Activated CD8-positive, alpha-beta memory T cell treated with anti-CD3 and anti-CD28 coated beads for 4 hours (primary cell): Measurements from ENCODE around the gene ITPK1.

ENCODE experiments used
- DNase-seq, 2 donors: peaks; one replicate each; pipeline ENCODE4 v3.0.0-alpha.2; 2020; ENCODE audit warnings: low read depth in 2 of 2

The ITPK1 gene

GRCh38 chr14:92970271-92970670 lies 145.5 kb downstream of the ITPK1 start:
- no peak for DNase-seq

GRCh38 chr14:92969871-92970270 lies 145.9 kb downstream of the ITPK1 start:
- DNase-seq = no peak

GRCh38 chr14:92969430-92969829 lies 146.3 kb downstream of the ITPK1 start:
- DNase-seq = no peak

GRCh38 chr14:92968291-92969020 lies 147.3 kb downstream of the ITPK1 start:
- no peak for DNase-seq

- no peak for DNase-seq
These were observed 148.3 kb downstream of the ITPK1 start for GRCh38 chr14:92967346-92967926.

GRCh38 chr14:92965281-92965680 lies 150.4 kb downstream of the ITPK1 start:
- no peak for DNase-seq

GRCh38 chr14:92964124-92965109 lies 151.3 kb downstream of the ITPK1 start:
- no peak for DNase-seq

- no peak for DNase-seq
These were observed 152.2 kb downstream of the ITPK1 start for GRCh38 chr14:92963301-92964123.

- DNase-seq = no peak
These were observed 153.0 kb downstream of the ITPK1 start for GRCh38 chr14:92962831-92963095.

- no peak for DNase-seq
These were observed 153.5 kb downstream of the ITPK1 start for GRCh38 chr14:92962031-92962830.

GRCh38 chr14:92961567-92961855 lies 154.2 kb downstream of the ITPK1 start:
- no peak for DNase-seq

- DNase-seq = no peak
These were observed 154.8 kb downstream of the ITPK1 start for GRCh38 chr14:92960706-92961566.

- no peak for DNase-seq
These were observed 155.7 kb downstream of the ITPK1 start for GRCh38 chr14:92959761-92960680.

- DNase-seq = no peak
These were observed 156.6 kb downstream of the ITPK1 start for GRCh38 chr14:92959189-92959531.

GRCh38 chr14:92958373-92959188 lies 157.1 kb downstream of the ITPK1 start:
- no peak for DNase-seq

- no peak for DNase-seq
These were observed 158.8 kb downstream of the ITPK1 start for GRCh38 chr14:92956961-92957360.

- no peak for DNase-seq
These were observed 160.3 kb downstream of the ITPK1 start for GRCh38 chr14:92955381-92955780.

- no peak for DNase-seq
These were observed 160.8 kb downstream of the ITPK1 start for GRCh38 chr14:92954933-92955332.
